T-helper 2 cell treated with Interferon-gamma antibody and Interleukin-4, amounts not matched to agents 5 μg/mL and 100 μg/mL, for 36 hours (primary cell): ENCODE results near the gene APOA1.

ENCODE experiments used
- DNase-seq: peaks from one replicate; pipeline ENCODE4 v3.0.0; 2021; ENCODE audit warnings: low spot score
- H3K27ac Mint-ChIP-seq: one replicate; pipeline ENCODE4 v1.8.0; 2021; ENCODE audit warnings: mild to moderate bottlenecking, mixed read lengths
- H3K27me3 Mint-ChIP-seq: one replicate; pipeline ENCODE4 v1.8.0; 2021; ENCODE audit warnings: low read depth, mixed read lengths
- H3K36me3 Mint-ChIP-seq: one replicate; pipeline ENCODE4 v1.8.0; 2021; ENCODE audit warnings: low read depth, mixed read lengths
- H3K4me1 Mint-ChIP-seq: one replicate; pipeline ENCODE4 v1.8.0; 2021; ENCODE audit warnings: low read depth, mixed read lengths
- H3K4me3 Mint-ChIP-seq: one replicate; pipeline ENCODE4 v1.8.0; 2022; ENCODE audit warnings: mild to moderate bottlenecking, moderate library complexity, mixed read lengths
- H3K9me3 Mint-ChIP-seq: one replicate; pipeline ENCODE4 v1.8.0; 2021; ENCODE audit warnings: mixed read lengths

Gene APOA1

GRCh38 chr11:116825854-116826750 lies 11.3 kb downstream of the APOA1 start:
- Mint-ChIP-seq H3K27ac (no peak overlapping the region), H3K36me3 (no peaks in the 10 kb centered on the region), H3K4me3 (no peak overlapping the region), H3K4me1 (no peaks in the 10 kb centered on the region), H3K27me3 (no peaks in the 10 kb centered on the region), H3K9me3 (no peaks in the 10 kb centered on the region)
- DNase-seq = no peak

GRCh38 chr11:116825434-116825833 lies 12.0 kb downstream of the APOA1 start:
- H3K36me3 Mint-ChIP-seq = no peaks in the 10 kb centered on the region
- H3K4me1 Mint-ChIP-seq = no peaks in the 10 kb centered on the region
- no peaks in the 10 kb centered on the region for H3K9me3 Mint-ChIP-seq
- DNase-seq = no peak
- no peak overlapping the region for H3K4me3 Mint-ChIP-seq
- no peak overlapping the region for H3K27ac Mint-ChIP-seq
- no peaks in the 10 kb centered on the region for H3K27me3 Mint-ChIP-seq

GRCh38 chr11:116823031-116823843 lies 14.2 kb downstream of the APOA1 start, which contains the start of gene APOA4:
APOA4 (minus strand) TSS chr11:116823304; CDS start chr11:116823191, 113 bp downstream.
- Mint-ChIP-seq H3K27ac (no peak within 1 kb of the TSS), H3K4me1 (no peaks in the 10 kb centered on the region), H3K36me3 (no peaks in the 10 kb centered on the region), H3K9me3 (no peaks in the 10 kb centered on the region), H3K27me3 (no peaks in the 10 kb centered on the region), H3K4me3 (no peak within 1 kb of the TSS)
- DNase-seq = no peak

- no peak overlapping the region for H3K4me3 Mint-ChIP-seq
- H3K9me3 Mint-ChIP-seq = no peaks in the 10 kb centered on the region
- H3K36me3 Mint-ChIP-seq = no peaks in the 10 kb centered on the region
- no peaks in the 10 kb centered on the region for H3K27me3 Mint-ChIP-seq
- no peak overlapping the region for H3K27ac Mint-ChIP-seq
- no peaks in the 10 kb centered on the region for H3K4me1 Mint-ChIP-seq
- DNase-seq = no peak
Observed at GRCh38 chr11:116822575-116822974, 14.8 kb downstream of the APOA1 start.

- H3K4me3 Mint-ChIP-seq = no peak overlapping the region
- H3K27me3 Mint-ChIP-seq = no peaks in the 10 kb centered on the region
- H3K9me3 Mint-ChIP-seq = no peaks in the 10 kb centered on the region
- DNase-seq = no peak
- no peaks in the 10 kb centered on the region for H3K4me1 Mint-ChIP-seq
- no peak overlapping the region for H3K27ac Mint-ChIP-seq
- H3K36me3 Mint-ChIP-seq = no peaks in the 10 kb centered on the region
Observed at GRCh38 chr11:116821050-116821918, 16.1 kb downstream of the APOA1 start.

- no peaks in the 10 kb centered on the region for H3K36me3 Mint-ChIP-seq
- H3K27ac Mint-ChIP-seq = no peak overlapping the region
- no peak overlapping the region for H3K4me3 Mint-ChIP-seq
- no peak for DNase-seq
- H3K27me3 Mint-ChIP-seq = peaks cover 1% of the 10 kb centered on the region
- no peaks in the 10 kb centered on the region for H3K4me1 Mint-ChIP-seq
- H3K9me3 Mint-ChIP-seq = no peaks in the 10 kb centered on the region
Observed at GRCh38 chr11:116819049-116819448, 18.4 kb downstream of the APOA1 start.

GRCh38 chr11:116814502-116814901 lies 22.9 kb downstream of the APOA1 start:
- H3K9me3 Mint-ChIP-seq = no peaks in the 10 kb centered on the region
- H3K27ac Mint-ChIP-seq = no peak overlapping the region
- peaks cover 13% of the 10 kb centered on the region for H3K27me3 Mint-ChIP-seq
- no peak for DNase-seq
- no peak overlapping the region for H3K4me3 Mint-ChIP-seq
- no peaks in the 10 kb centered on the region for H3K36me3 Mint-ChIP-seq
- no peaks in the 10 kb centered on the region for H3K4me1 Mint-ChIP-seq

GRCh38 chr11:116813781-116814471 lies 23.5 kb downstream of the APOA1 start:
- no peak overlapping the region for H3K4me3 Mint-ChIP-seq
- peaks cover 15% of the 10 kb centered on the region for H3K27me3 Mint-ChIP-seq
- DNase-seq = no peak
- H3K9me3 Mint-ChIP-seq = no peaks in the 10 kb centered on the region
- no peak overlapping the region for H3K27ac Mint-ChIP-seq
- no peaks in the 10 kb centered on the region for H3K36me3 Mint-ChIP-seq
- no peaks in the 10 kb centered on the region for H3K4me1 Mint-ChIP-seq

- H3K4me1 Mint-ChIP-seq = no peaks in the 10 kb centered on the region
- no peak overlapping the region for H3K4me3 Mint-ChIP-seq
- no peak for DNase-seq
- no peak overlapping the region for H3K27ac Mint-ChIP-seq
- H3K36me3 Mint-ChIP-seq = no peaks in the 10 kb centered on the region
- H3K27me3 Mint-ChIP-seq = peaks cover 16% of the 10 kb centered on the region
- H3K9me3 Mint-ChIP-seq = no peaks in the 10 kb centered on the region
Observed at GRCh38 chr11:116813170-116813569, 24.3 kb downstream of the APOA1 start.

- Mint-ChIP-seq H3K9me3 (no peaks in the 10 kb centered on the region), H3K4me3 (no peak overlapping the region), H3K27me3 (peaks cover 16% of the 10 kb centered on the region), H3K4me1 (no peaks in the 10 kb centered on the region), H3K27ac (no peak overlapping the region), H3K36me3 (no peaks in the 10 kb centered on the region)
- no peak for DNase-seq
Observed at GRCh38 chr11:116812109-116812508, 25.3 kb downstream of the APOA1 start.

GRCh38 chr11:116811194-116811593 lies 26.2 kb downstream of the APOA1 start:
- DNase-seq = no peak
- H3K4me1 Mint-ChIP-seq = no peaks in the 10 kb centered on the region
- H3K36me3 Mint-ChIP-seq = no peaks in the 10 kb centered on the region
- no peak overlapping the region for H3K27ac Mint-ChIP-seq
- no peaks in the 10 kb centered on the region for H3K9me3 Mint-ChIP-seq
- peaks cover 18% of the 10 kb centered on the region for H3K27me3 Mint-ChIP-seq
- H3K4me3 Mint-ChIP-seq = no peak overlapping the region

GRCh38 chr11:116808262-116809175 lies 28.9 kb downstream of the APOA1 start:
- DNase-seq = no peak
- no peaks in the 10 kb centered on the region for H3K36me3 Mint-ChIP-seq
- peaks cover 14% of the 10 kb centered on the region for H3K27me3 Mint-ChIP-seq
- H3K4me1 Mint-ChIP-seq = no peaks in the 10 kb centered on the region
- no peaks in the 10 kb centered on the region for H3K9me3 Mint-ChIP-seq
- H3K27ac Mint-ChIP-seq = no peak overlapping the region
- H3K4me3 Mint-ChIP-seq = no peak overlapping the region
